ENCODE data around the gene BHLHE41.

GRCh38 chr12:26157001-26157400 is 32.2 kb upstream of the BHLHE41 start:
- TF ChIP-seq CTCF (IDR thresholded peaks at IDR 0.05) (no peak), ZFX (IDR thresholded peaks at IDR 0.05; ENCODE audit: borderline replicate concordance) (no peak)
